SK-N-SH (cell line): Measurements from ENCODE around the gene KIAA0513. TPM values are rescaled to one million over a fixed set of nuclear protein-coding genes. Genes with fewer than 3 reads are reported as not detected.

Experiments
- CTCF ChIA-PET: fragments of 300-600, 350-600 bp; formaldehyde crosslinking; extraction: SDS; loops from one replicate; lab custom pipeline; 2021; lab: Yijun Ruan, JAX
- POLR2A ChIA-PET: fragments of 350-600 bp; sonication (Branson Sonifier 250); formaldehyde crosslinking; extraction: SDS; loops from one replicate; lab custom pipeline; 2020; ENCODE audit warnings: antibody characterized with exemption, inconsistent platforms; lab: Yijun Ruan, JAX
- DNase-seq: peaks from one replicate; pipeline ENCODE4 v3.0.0; 2012
- H2AFZ ChIP-seq: fragments of 200-600 bp; sonication (generic); 2 replicates; pipeline ENCODE4 v1.8.1; 2016; ENCODE audit warnings: antibody characterized with exemption, mild to moderate bottlenecking, low read depth
- H3F3A ChIP-seq: fragments of 200-600 bp; sonication (generic); replicated peaks from 2 replicates; pipeline ENCODE3; 2016; ENCODE audit warnings: antibody characterized with exemption, mild to moderate bottlenecking; ENCODE audit not compliant: insufficient read depth
- H3K27ac ChIP-seq, 2 experiments: fragments of 200-500 bp in 1 of 2; fragments of 200-600 bp in 1 of 2; sonication (Bioruptor generic) in 1 of 2; sonication (generic), shearing (Covaris generic) in 1 of 2; 2 replicates each; pipeline versions ENCODE4 v1.5.1 to v1.6.1; 2014 to 2016; ENCODE audit warnings: low read depth in 2 of 2, inconsistent platforms in 1 of 2, low read length in 1 of 2, mild to moderate bottlenecking in 1 of 2, mixed read lengths in 1 of 2
- H3K27me3 ChIP-seq: fragments of 200-600 bp; sonication (generic), shearing (Covaris generic); 2 replicates; pipeline ENCODE4 v1.6.1; 2016; ENCODE audit warnings: mixed run types; ENCODE audit not compliant: insufficient read depth
- H3K36me3 ChIP-seq, 2 experiments: fragments of 200-500 bp in 1 of 2; fragments of 200-600 bp in 1 of 2; sonication (Bioruptor generic) in 1 of 2; sonication (generic) in 1 of 2; replicated peaks in 1 of 2; 2 replicates each; pipeline versions ENCODE3 to v1.5.1; 2014 to 2016; ENCODE audit warnings: low read length in 1 of 2, mild to moderate bottlenecking in 1 of 2; ENCODE audit not compliant: insufficient read depth in 2 of 2, control insufficient read depth in 1 of 2
- H3K4me1 ChIP-seq, 2 experiments: fragments of 200-500 bp in 1 of 2; fragments of 200-600 bp in 1 of 2; sonication (Bioruptor generic) in 1 of 2; sonication (generic), shearing (Covaris generic) in 1 of 2; 2 replicates each; pipeline versions ENCODE4 v1.5.1 to v1.6.1; 2014 to 2016; ENCODE audit warnings: low read depth in 1 of 2, low read length in 1 of 2, mixed run types in 1 of 2; ENCODE audit not compliant: insufficient read depth in 2 of 2, control insufficient read depth in 1 of 2
- H3K4me2 ChIP-seq: fragments of 200-600 bp; sonication (generic), shearing (Covaris generic); 2 replicates; pipeline ENCODE4 v1.6.1; 2017; ENCODE audit warnings: mixed run types
- H3K4me3 ChIP-seq, 2 experiments: fragments of 200-500 bp in 1 of 2; fragments of 200-600 bp in 1 of 2; sonication (Bioruptor generic) in 1 of 2; sonication (generic), shearing (Covaris generic) in 1 of 2; 2 replicates each; pipeline versions ENCODE4 v1.5.1 to v1.8.1; 2014 to 2016; ENCODE audit warnings: low read depth in 2 of 2, inconsistent platforms in 1 of 2, low read length in 1 of 2, mild to moderate bottlenecking in 1 of 2, mixed read lengths in 1 of 2, moderate library complexity in 1 of 2
- H3K79me2 ChIP-seq: fragments of 200-600 bp; sonication (generic); 2 replicates; pipeline ENCODE4 v1.8.1; 2017; ENCODE audit warnings: mild to moderate bottlenecking; ENCODE audit not compliant: insufficient read depth
- H3K9ac ChIP-seq: fragments of 200-600 bp; sonication (generic); 2 replicates; pipeline ENCODE4 v1.6.1; 2017; ENCODE audit warnings: mixed run types
- H3K9me2 ChIP-seq: fragments of 200-600 bp; sonication (generic); 2 replicates; pipeline ENCODE4 v1.6.1; 2017; ENCODE audit warnings: mixed run types
- H3K9me3 ChIP-seq: fragments of 200-600 bp; sonication (generic); 2 replicates; pipeline ENCODE4 v1.6.1; 2017; ENCODE audit warnings: mixed run types, mild to moderate bottlenecking, moderate library complexity
- H4K20me1 ChIP-seq: fragments of 200-600 bp; sonication (generic); 2 replicates; pipeline ENCODE4 v1.6.1; 2017; ENCODE audit warnings: mild to moderate bottlenecking, mixed run types; ENCODE audit not compliant: insufficient read depth
- CHD2 ChIP-seq: fragments of 150-350 bp; IDR thresholded peaks from 2 replicates; pipeline ENCODE4 v1.6.1; 2018; ENCODE audit warnings: low read length; ENCODE audit not compliant: partially characterized antibody
- EP300 ChIP-seq, 2 experiments: IDR thresholded peaks; 2 replicates each; pipeline versions ENCODE4 v1.4.0 to v1.6.1; 2012; ENCODE audit warnings: borderline replicate concordance in 1 of 2, low read depth in 1 of 2, low read length in 1 of 2
- EZH2phosphoT487 ChIP-seq: fragments of 200-600 bp; sonication (generic); IDR thresholded peaks from 2 replicates; pipeline ENCODE4 v1.6.1; 2017; ENCODE audit warnings: low read depth, mixed run types, mild to moderate bottlenecking, antibody characterized with exemption, moderate library complexity, borderline replicate concordance
- FOXJ3 ChIP-seq: sonication (generic); formaldehyde crosslinking; IDR thresholded peaks from 2 replicates; pipeline ENCODE4 v1.5.1; 2020; ENCODE audit warnings: mild to moderate bottlenecking, missing genetic modification reagents
- GABPA ChIP-seq: IDR thresholded peaks from 2 replicates; pipeline ENCODE4 v1.4.0; 2012; ENCODE audit warnings: low read depth, mild to moderate bottlenecking
- GATA2 ChIP-seq: sonication (generic); formaldehyde crosslinking; IDR thresholded peaks from 2 replicates; pipeline ENCODE4 v1.5.0; 2020; ENCODE audit warnings: mild to moderate bottlenecking, missing genetic modification reagents
- MEF2A ChIP-seq: IDR thresholded peaks from 2 replicates; pipeline ENCODE4 v1.4.0; 2012; ENCODE audit warnings: low read depth, borderline replicate concordance
- NFIC ChIP-seq: IDR thresholded peaks from 2 replicates; pipeline ENCODE4 v1.4.0; 2012; ENCODE audit warnings: borderline replicate concordance
- POLR2AphosphoS5 ChIP-seq: IDR thresholded peaks from 2 replicates; pipeline ENCODE4 v1.6.1; 2012; ENCODE audit warnings: low read depth, low read length
- RAD21 ChIP-seq: IDR thresholded peaks from 2 replicates; pipeline ENCODE4 v1.6.1; 2012; ENCODE audit warnings: mild to moderate bottlenecking, low read length
- SIN3A ChIP-seq: IDR thresholded peaks from 2 replicates; pipeline ENCODE4 v1.6.1; 2012; ENCODE audit warnings: low read depth, mild to moderate bottlenecking, low read length, moderate library complexity, borderline replicate concordance
- SMC3 ChIP-seq: IDR thresholded peaks from 2 replicates; pipeline ENCODE4 v1.6.1; 2012; ENCODE audit warnings: low read depth, low read length, improper control_type of control experiment
- TCF12 ChIP-seq: IDR thresholded peaks from 2 replicates; pipeline ENCODE4 v1.4.0; 2012
- TEAD4 ChIP-seq: IDR thresholded peaks from 2 replicates; pipeline ENCODE4 v1.4.0; 2012; ENCODE audit warnings: mild to moderate bottlenecking, borderline replicate concordance; ENCODE audit not compliant: insufficient read depth
- WGBS: methylation state at CpG from one replicate; pipeline ENCODE4 v1.1.6; 2017; ENCODE audit warnings: low lambda C conversion rate; 5-methylcytosine and 5-hydroxymethylcytosine counted together
- polyA plus RNA-seq, 3 experiments: library from polyadenylated mRNA; depleted of rRNA; stranded (reverse); fragments of >200 nt; gene quantifications; 2 replicates each; pipeline ENCODE4 v1.2.3, GENCODE V29; 2012
- TF ChIP-seq, protein P1 (sequence below): IDR thresholded peaks from 2 replicates; pipeline ENCODE4 v1.4.0; 2012; ENCODE audit warnings: low read depth, borderline replicate concordance
- TF ChIP-seq, protein P2 (sequence below): fragments of 150-350 bp; IDR thresholded peaks from 2 replicates; pipeline ENCODE4 v1.6.1; 2016; ENCODE audit warnings: mild to moderate bottlenecking, low read depth, low read length
- TF ChIP-seq, protein P3 (sequence below): fragments of 150-350 bp; IDR thresholded peaks from 2 replicates; pipeline ENCODE4 v1.6.1; 2017; ENCODE audit warnings: antibody characterized with exemption, low read length, low read depth, borderline replicate concordance
- TF ChIP-seq, protein P4 (sequence below): IDR thresholded peaks from 2 replicates; pipeline ENCODE4; 2012

The KIAA0513 gene
- polyA plus RNA-seq, 1 of the 3 experiments (the other 2 are of a cell fraction): 6.5 TPM

DNA sequence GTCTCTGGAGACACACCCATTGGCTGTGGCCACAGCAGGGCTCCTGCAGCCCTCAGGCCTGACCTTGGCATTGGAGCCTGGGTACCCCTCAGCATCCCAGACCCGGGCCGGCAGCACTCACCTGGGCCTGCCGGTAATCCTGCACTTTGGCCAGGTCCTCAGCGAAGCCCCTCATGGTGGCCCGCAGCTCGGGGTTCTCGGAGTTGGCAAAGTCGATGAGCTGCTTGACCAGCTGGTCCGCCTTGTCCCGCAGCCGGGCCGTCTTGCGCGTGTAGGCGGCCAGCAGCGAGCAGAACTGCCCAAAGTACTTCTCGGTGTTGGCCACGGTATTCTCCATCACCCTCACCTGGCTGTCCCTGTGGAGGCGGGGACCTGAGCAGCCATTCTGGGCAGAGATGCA lies 82.5 kb downstream of the KIAA0513 start (continued):
- TF ChIP-seq, protein P1, sequence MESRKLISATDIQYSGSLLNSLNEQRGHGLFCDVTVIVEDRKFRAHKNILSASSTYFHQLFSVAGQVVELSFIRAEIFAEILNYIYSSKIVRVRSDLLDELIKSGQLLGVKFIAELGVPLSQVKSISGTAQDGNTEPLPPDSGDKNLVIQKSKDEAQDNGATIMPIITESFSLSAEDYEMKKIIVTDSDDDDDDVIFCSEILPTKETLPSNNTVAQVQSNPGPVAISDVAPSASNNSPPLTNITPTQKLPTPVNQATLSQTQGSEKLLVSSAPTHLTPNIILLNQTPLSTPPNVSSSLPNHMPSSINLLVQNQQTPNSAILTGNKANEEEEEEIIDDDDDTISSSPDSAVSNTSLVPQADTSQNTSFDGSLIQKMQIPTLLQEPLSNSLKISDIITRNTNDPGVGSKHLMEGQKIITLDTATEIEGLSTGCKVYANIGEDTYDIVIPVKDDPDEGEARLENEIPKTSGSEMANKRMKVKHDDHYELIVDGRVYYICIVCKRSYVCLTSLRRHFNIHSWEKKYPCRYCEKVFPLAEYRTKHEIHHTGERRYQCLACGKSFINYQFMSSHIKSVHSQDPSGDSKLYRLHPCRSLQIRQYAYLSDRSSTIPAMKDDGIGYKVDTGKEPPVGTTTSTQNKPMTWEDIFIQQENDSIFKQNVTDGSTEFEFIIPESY: no peak

DNA sequence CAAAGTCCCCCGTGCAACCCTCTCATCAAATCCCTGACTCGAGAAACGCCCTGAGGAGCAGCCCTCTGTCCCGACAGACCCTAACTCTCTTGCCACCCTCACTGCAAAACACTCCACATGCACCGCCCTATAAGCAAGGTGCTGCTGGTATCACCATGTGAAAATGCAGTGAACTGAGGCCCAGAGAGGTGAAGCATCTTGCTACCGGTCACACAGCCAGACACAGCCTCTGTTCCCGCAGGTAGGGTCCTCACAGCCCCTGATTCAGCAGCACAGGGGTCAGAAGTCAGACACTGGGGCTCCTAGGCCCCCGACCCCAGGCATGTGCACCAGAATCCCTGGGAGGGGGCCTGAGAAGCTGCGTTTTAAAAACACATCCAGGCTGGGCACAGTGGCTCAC lies 83.6 kb downstream of the KIAA0513 start:
- ChIA-PET POLR2A (no interaction called here), CTCF (interaction anchor here (1.8 kb wide), 1 partner anchor 8 kb away, joined by 5 read pairs; no protein-coding TSS in a partner anchor)
- TF ChIP-seq FOXJ3 (CRISPR knock-in tag): no peak
- no peak for TF ChIP-seq EP300 (IDR thresholded peaks at IDR 0.05; ENCODE audit: borderline replicate concordance in 1 of 2, low read depth in 1 of 2, low read length in 1 of 2)
- TF ChIP-seq GATA2: no peak
- no peak for TF ChIP-seq CHD2
- no peak for TF ChIP-seq RAD21
- TF ChIP-seq SIN3A: no peak
- TF ChIP-seq MEF2A: no peak
- no peak for TF ChIP-seq TCF12
- TF ChIP-seq, protein P1: no peak
- Histone ChIP-seq H3K9ac (no peak overlapping the region), H4K20me1 (no peaks in the 10 kb centered on the region), H3K79me2 (no peaks in the 10 kb centered on the region), H3K4me1 (peaks cover 0 to 11% of the 10 kb centered on the region in 2 experiments; a peak in 2 of 4 replicates), H3K27me3 (no peaks in the 10 kb centered on the region), H3K9me2 (no peaks in the 10 kb centered on the region), H3K4me2 (no peak overlapping the region), H3K9me3 (no peaks in the 10 kb centered on the region), H2AFZ (no peak overlapping the region), H3F3A (no peaks in the 10 kb centered on the region), H3K4me3 (no peak overlapping the region), H3K27ac (no peak overlapping the region), H3K36me3 (no peaks in the 10 kb centered on the region)
- WGBS: 86% methylated on average over 9 of the region's 9 CpGs
- DNase-seq: no peak

DNA sequence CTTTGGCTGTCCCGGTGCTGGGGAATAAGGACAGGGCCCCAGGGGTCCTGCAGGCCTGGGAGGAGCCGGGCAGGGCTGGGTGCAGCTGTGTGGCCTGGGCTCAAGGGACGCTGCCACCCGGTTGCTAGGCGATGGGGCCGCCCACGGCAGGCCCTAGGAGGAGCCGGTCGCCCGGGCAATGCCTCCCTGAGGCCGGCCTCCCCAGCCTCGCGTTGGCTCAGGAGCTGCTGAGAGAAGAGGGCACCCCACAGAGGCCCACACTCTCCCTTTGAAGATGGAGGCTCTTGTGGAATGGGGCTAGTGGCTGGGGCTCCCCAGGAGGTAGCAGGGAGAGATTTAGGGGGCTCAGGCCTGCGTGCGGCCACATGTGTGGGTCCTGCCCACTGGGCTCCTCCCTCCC lies 84.8 kb downstream of the KIAA0513 start, which contains the start of gene CIBAR2:
TSS of gene CIBAR2 (minus strand) at position 109 of the 400 bp plus-strand sequence. CDS start 120 bp downstream, outside the sequence.
- ChIA-PET POLR2A (interaction anchor here (1.3 kb wide), 1 partner anchor 123 kb away, joined by 3 read pairs; no protein-coding TSS in a partner anchor), CTCF (interaction anchor here (0.7 to 1.8 kb wide), 10 partner anchors 9 to 174 kb away, joined by 3 to 7 read pairs (median 4); no protein-coding TSS in a partner anchor)
- Histone ChIP-seq H3K4me3 (no peak within 1 kb of the TSS), H3F3A (no peaks in the 10 kb centered on the region), H2AFZ (no peak within 1 kb of the TSS), H3K9me3 (no peaks in the 10 kb centered on the region), H3K4me2 (no peak within 1 kb of the TSS), H3K9ac (no peak within 1 kb of the TSS), H3K27me3 (no peaks in the 10 kb centered on the region), H3K9me2 (no peaks in the 10 kb centered on the region), H3K79me2 (no peaks in the 10 kb centered on the region), H4K20me1 (no peaks in the 10 kb centered on the region), H3K4me1 (peaks cover 0 to 11% of the 10 kb centered on the region in 2 experiments; a peak in 2 of 4 replicates), H3K36me3 (no peaks in the 10 kb centered on the region), H3K27ac (no peak within 1 kb of the TSS)
- 88% methylated on average over 3 of the region's 15 CpGs for WGBS
- DNase-seq: peak; percentile 92
- TF ChIP-seq, protein P2, sequence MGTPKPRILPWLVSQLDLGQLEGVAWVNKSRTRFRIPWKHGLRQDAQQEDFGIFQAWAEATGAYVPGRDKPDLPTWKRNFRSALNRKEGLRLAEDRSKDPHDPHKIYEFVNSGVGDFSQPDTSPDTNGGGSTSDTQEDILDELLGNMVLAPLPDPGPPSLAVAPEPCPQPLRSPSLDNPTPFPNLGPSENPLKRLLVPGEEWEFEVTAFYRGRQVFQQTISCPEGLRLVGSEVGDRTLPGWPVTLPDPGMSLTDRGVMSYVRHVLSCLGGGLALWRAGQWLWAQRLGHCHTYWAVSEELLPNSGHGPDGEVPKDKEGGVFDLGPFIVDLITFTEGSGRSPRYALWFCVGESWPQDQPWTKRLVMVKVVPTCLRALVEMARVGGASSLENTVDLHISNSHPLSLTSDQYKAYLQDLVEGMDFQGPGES: no peak
- no peak for TF ChIP-seq EP300 (IDR thresholded peaks at IDR 0.05; ENCODE audit: borderline replicate concordance in 1 of 2, low read depth in 1 of 2, low read length in 1 of 2)
- TF ChIP-seq, protein P3, sequence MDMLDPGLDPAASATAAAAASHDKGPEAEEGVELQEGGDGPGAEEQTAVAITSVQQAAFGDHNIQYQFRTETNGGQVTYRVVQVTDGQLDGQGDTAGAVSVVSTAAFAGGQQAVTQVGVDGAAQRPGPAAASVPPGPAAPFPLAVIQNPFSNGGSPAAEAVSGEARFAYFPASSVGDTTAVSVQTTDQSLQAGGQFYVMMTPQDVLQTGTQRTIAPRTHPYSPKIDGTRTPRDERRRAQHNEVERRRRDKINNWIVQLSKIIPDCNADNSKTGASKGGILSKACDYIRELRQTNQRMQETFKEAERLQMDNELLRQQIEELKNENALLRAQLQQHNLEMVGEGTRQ: no peak
- no peak for TF ChIP-seq POLR2AphosphoS5
- no peak for TF ChIP-seq TEAD4
- TF ChIP-seq GABPA: no peak
- no peak for TF ChIP-seq SIN3A
- no peak for TF ChIP-seq CHD2
- TF ChIP-seq, protein P4, sequence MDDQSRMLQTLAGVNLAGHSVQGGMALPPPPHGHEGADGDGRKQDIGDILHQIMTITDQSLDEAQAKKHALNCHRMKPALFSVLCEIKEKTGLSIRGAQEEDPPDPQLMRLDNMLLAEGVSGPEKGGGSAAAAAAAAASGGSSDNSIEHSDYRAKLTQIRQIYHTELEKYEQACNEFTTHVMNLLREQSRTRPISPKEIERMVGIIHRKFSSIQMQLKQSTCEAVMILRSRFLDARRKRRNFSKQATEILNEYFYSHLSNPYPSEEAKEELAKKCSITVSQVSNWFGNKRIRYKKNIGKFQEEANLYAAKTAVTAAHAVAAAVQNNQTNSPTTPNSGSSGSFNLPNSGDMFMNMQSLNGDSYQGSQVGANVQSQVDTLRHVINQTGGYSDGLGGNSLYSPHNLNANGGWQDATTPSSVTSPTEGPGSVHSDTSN: no peak
- no peak for TF ChIP-seq MEF2A
- no peak for TF ChIP-seq NFIC
- no peak for TF ChIP-seq TCF12
- no peak for TF ChIP-seq SMC3
- TF ChIP-seq EZH2phosphoT487: no peak
